ENCODE results near the gene PSMB7.

Gene PSMB7

GRCh38 chr9:124409410-124409809 lies 5.8 kb downstream of the PSMB7 start:
- DNase-seq = no peak

GRCh38 chr9:124403246-124403645 lies 12.0 kb downstream of the PSMB7 start:
- DNase-seq = no peak

GRCh38 chr9:124399968-124400940 lies 15.0 kb downstream of the PSMB7 start:
- no peak for DNase-seq

- DNase-seq = no peak
Observed at GRCh38 chr9:124399323-124399967, 15.8 kb downstream of the PSMB7 start.

- DNase-seq = no peak
Observed at GRCh38 chr9:124398191-124398935, 16.9 kb downstream of the PSMB7 start.

GRCh38 chr9:124395826-124396225 lies 19.4 kb downstream of the PSMB7 start:
- no peak for DNase-seq

GRCh38 chr9:124394596-124394995 lies 20.6 kb downstream of the PSMB7 start:
- no peak for DNase-seq

- DNase-seq = no peak
Observed at GRCh38 chr9:124394167-124394566, 21.1 kb downstream of the PSMB7 start.

- no peak for DNase-seq
Observed at GRCh38 chr9:124392871-124393460, 22.3 kb downstream of the PSMB7 start.

- no peak for DNase-seq
Observed at GRCh38 chr9:124392254-124392870, 22.9 kb downstream of the PSMB7 start.

- DNase-seq = no peak
Observed at GRCh38 chr9:124390794-124391658, 24.2 kb downstream of the PSMB7 start.

GRCh38 chr9:124389146-124389939 lies 25.9 kb downstream of the PSMB7 start:
- no peak for DNase-seq

- DNase-seq = no peak
Observed at GRCh38 chr9:124388275-124389048, 26.8 kb downstream of the PSMB7 start.

GRCh38 chr9:124386201-124386600 lies 29.0 kb downstream of the PSMB7 start:
- DNase-seq = no peak

GRCh38 chr9:124385623-124386022 lies 29.6 kb downstream of the PSMB7 start:
- DNase-seq = no peak

GRCh38 chr9:124384846-124385245 lies 30.4 kb downstream of the PSMB7 start:
- no peak for DNase-seq

GRCh38 chr9:124384210-124384609 lies 31.0 kb downstream of the PSMB7 start:
- no peak for DNase-seq

GRCh38 chr9:124381170-124381945 lies 33.9 kb downstream of the PSMB7 start:
- DNase-seq = no peak
